Activated CD4-positive, alpha-beta T cell treated with anti-CD3 and anti-CD28 coated beads, Interleukin-2, amount 50 U/mL, for 48 hours (primary cell): ENCODE results near the gene PCDHB3.
A peak's percentile ranks its signal among the peaks of the same experiment; 100 is the strongest.
"Not testable (repeated sequence)": the region's sequence is repeated elsewhere in the genome, so short reads cannot be mapped to it uniquely, and the experiment has no call there.

Experiments used
- DNase-seq, 2 experiments: peaks; one replicate each; pipeline ENCODE4 v3.0.0-alpha.2; 2020

Gene PCDHB3

GRCh38 chr5:141100243-141100805, at the start of gene PCDHB3:
TSS of gene PCDHB3 (plus strand) at chr5:141100473. CDS start at chr5:141100650, 177 bp downstream.
- DNase-seq: peak; percentile 37 to 55

GRCh38 chr5:141050622-141051520, 49.4 kb upstream of the PCDHB3 start, which contains the start of gene PCDHB1:
TSS of gene PCDHB1 (plus strand) at chr5:141051374. CDS start at chr5:141051471, 97 bp downstream.
- no peak for DNase-seq

- no peak for DNase-seq
These were observed 48.8 kb upstream of the PCDHB3 start for GRCh38 chr5:141051521-141051866.

GRCh38 chr5:141077826-141078225, 22.4 kb upstream of the PCDHB3 start:
- no peak for DNase-seq

GRCh38 chr5:141082228-141082627, 18.0 kb upstream of the PCDHB3 start:
- no peak for DNase-seq

- DNase-seq: peak; percentile 15 to 31
These were observed 15.7 kb upstream of the PCDHB3 start for GRCh38 chr5:141084487-141084989.

- DNase-seq: no peak
These were observed 5.6 kb upstream of the PCDHB3 start, which contains the start of gene PCDHB2 for GRCh38 chr5:141094481-141095262. TSS of gene PCDHB2 (plus strand) at chr5:141094615. CDS start at chr5:141094791, 176 bp downstream.

GRCh38 chr5:141095263-141095641, 5.0 kb upstream of the PCDHB3 start:
- no peak for DNase-seq

GRCh38 chr5:141096181-141096580, 4.1 kb upstream of the PCDHB3 start:
- DNase-seq: not testable (repeated sequence)

- not testable (repeated sequence) for DNase-seq
These were observed 3.7 kb upstream of the PCDHB3 start for GRCh38 chr5:141096586-141096985.

- no peak for DNase-seq
These were observed 786 bp downstream of the PCDHB3 start for GRCh38 chr5:141101059-141101458.

- not testable (repeated sequence) for DNase-seq
These were observed 1.8 kb downstream of the PCDHB3 start for GRCh38 chr5:141102070-141102469.

GRCh38 chr5:141102471-141102870, 2.2 kb downstream of the PCDHB3 start:
- not testable (repeated sequence) for DNase-seq

GRCh38 chr5:141105350-141105749, 5.1 kb downstream of the PCDHB3 start:
- DNase-seq: no peak

- no peak for DNase-seq
These were observed 19.0 kb downstream of the PCDHB3 start for GRCh38 chr5:141119250-141119649.

- peak in 1 of 2 experiments; percentile 5 for DNase-seq
These were observed 21.3 kb downstream of the PCDHB3 start, which contains the start of gene PCDHB4 for GRCh38 chr5:141121563-141121962. TSS of gene PCDHB4 (plus strand) at chr5:141121818. CDS start at chr5:141121999, 181 bp downstream.

GRCh38 chr5:141121985-141122384, 21.7 kb downstream of the PCDHB3 start:
- DNase-seq: no peak

GRCh38 chr5:141123396-141124135, 23.3 kb downstream of the PCDHB3 start:
- DNase-seq: not testable (repeated sequence)

- DNase-seq: no peak
These were observed 27.0 kb downstream of the PCDHB3 start for GRCh38 chr5:141127305-141127704.

GRCh38 chr5:141135030-141135717, 34.9 kb downstream of the PCDHB3 start, which contains the start of gene PCDHB5:
TSS of gene PCDHB5 (plus strand) at chr5:141135206. CDS start at chr5:141135435, 229 bp downstream.
- DNase-seq: no peak

- DNase-seq: no peak
These were observed 35.5 kb downstream of the PCDHB3 start for GRCh38 chr5:141135718-141136266.
